SH-SY5Y (cell line): ENCODE results near the gene ITPR3.

Experiments
- GATA2 ChIP-seq: IDR thresholded peaks from 2 replicates; pipeline ENCODE4 v1.6.1; 2011; ENCODE audit warnings: mild to moderate bottlenecking, low read depth, low read length
- GATA3 ChIP-seq: IDR thresholded peaks from 2 replicates; pipeline ENCODE4 v1.6.1; 2011; ENCODE audit warnings: low read depth, mild to moderate bottlenecking, low read length, moderate library complexity

ITPR3 gene

GRCh38 chr6:33585403-33586107 lies 35.6 kb upstream of the ITPR3 start:
- no peak for TF ChIP-seq GATA3
- no peak for TF ChIP-seq GATA2

- no peak for TF ChIP-seq GATA2
- TF ChIP-seq GATA3 = no peak
Observed at GRCh38 chr6:33586108-33586640, 34.9 kb upstream of the ITPR3 start.

GRCh38 chr6:33587529-33587928 lies 33.6 kb upstream of the ITPR3 start:
- no peak for TF ChIP-seq GATA3
- no peak for TF ChIP-seq GATA2

GRCh38 chr6:33588894-33589293 lies 32.2 kb upstream of the ITPR3 start:
- TF ChIP-seq GATA3 (no peak), GATA2 (no peak)

- no peak for TF ChIP-seq GATA2
- TF ChIP-seq GATA3 = no peak
Observed at GRCh38 chr6:33589392-33589730, 31.8 kb upstream of the ITPR3 start.

- TF ChIP-seq GATA3 (no peak), GATA2 (no peak)
Observed at GRCh38 chr6:33589731-33590530, 31.2 kb upstream of the ITPR3 start.

GRCh38 chr6:33590531-33591198 lies 30.5 kb upstream of the ITPR3 start:
- TF ChIP-seq GATA2 (no peak), GATA3 (no peak)

- TF ChIP-seq GATA3 = no peak
- no peak for TF ChIP-seq GATA2
Observed at GRCh38 chr6:33591424-33592032, 29.6 kb upstream of the ITPR3 start.

- TF ChIP-seq GATA3 (no peak), GATA2 (no peak)
Observed at GRCh38 chr6:33592280-33592594, 28.9 kb upstream of the ITPR3 start.

- TF ChIP-seq GATA3 (no peak), GATA2 (no peak)
Observed at GRCh38 chr6:33592595-33593413, 28.3 kb upstream of the ITPR3 start.

GRCh38 chr6:33593414-33593727 lies 27.8 kb upstream of the ITPR3 start:
- TF ChIP-seq GATA2 = no peak
- no peak for TF ChIP-seq GATA3

- TF ChIP-seq GATA3 (no peak), GATA2 (no peak)
Observed at GRCh38 chr6:33595001-33595846, 25.9 kb upstream of the ITPR3 start.

- TF ChIP-seq GATA2 = no peak
- no peak for TF ChIP-seq GATA3
Observed at GRCh38 chr6:33597551-33598322, 23.4 kb upstream of the ITPR3 start.
